ENCODE data around the gene ZNF862. TPM values are rescaled to one million over a fixed set of nuclear protein-coding genes. Genes with fewer than 3 reads are reported as not detected.
A peak's percentile ranks its signal among the peaks of the same experiment; 100 is the strongest.
"Not testable (repeated sequence)": the region's sequence is repeated elsewhere in the genome, so short reads cannot be mapped to it uniquely, and the experiment has no call there.

ZNF862 gene
- total RNA-seq, 1 donor from 2014 or later = 34.1 TPM

- ATAC-seq = peak; percentile 40
- peak; percentile 60 for DNase-seq (ENCODE audit: low spot score)
Observed at GRCh38 chr7:149885191-149886017, 47.2 kb downstream of the ZNF862 start.

DNA sequence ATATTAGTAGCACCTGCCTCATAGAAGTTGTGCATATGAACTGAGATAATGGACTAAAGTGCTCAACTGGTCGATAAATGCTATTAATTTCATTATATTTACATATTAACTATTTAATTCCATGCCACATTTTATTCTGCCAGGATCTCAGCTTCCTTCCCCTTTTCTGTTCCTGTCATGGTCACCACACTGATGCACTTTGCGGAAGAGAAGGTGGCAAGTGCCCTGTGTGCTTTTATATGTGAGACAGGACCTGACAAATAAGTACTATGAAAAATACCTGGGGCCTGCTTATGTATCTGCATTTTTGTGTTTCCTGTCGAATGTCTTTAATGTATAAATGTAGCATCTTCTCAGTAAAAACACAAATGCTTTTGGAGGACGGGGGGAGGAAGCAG lies 47.8 kb downstream of the ZNF862 start:
- DNase-seq (ENCODE audit: low spot score) (no peak), ATAC-seq (no peak)
- intact Hi-C loops (cut with DNase I) = no loop called here

More at GRCh38 chr7:149885191-149886017, 47.2 kb downstream of the ZNF862 start:
- intact Hi-C loops (cut with DNase I) = no loop called here

DNA sequence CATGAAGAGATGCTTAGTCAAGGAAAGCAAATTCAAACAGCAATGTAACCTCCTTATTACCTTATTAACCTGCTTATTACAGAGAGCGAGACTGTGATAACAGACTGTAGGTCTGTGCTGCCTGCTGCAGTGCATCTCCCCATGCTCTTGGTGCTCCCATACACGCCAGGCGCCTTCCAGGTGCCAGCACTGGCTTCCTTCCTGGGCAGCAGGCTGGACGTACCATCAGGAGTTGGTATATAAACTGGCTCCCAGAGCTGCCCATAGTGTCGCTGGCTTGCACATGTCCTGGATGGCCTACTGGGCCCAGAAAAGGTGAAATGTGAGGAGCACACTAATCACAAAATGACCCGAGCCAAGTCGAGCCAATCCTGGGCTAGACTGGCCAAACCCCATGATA lies 49.1 kb downstream of the ZNF862 start:
- no peak for ATAC-seq
- DNase-seq (ENCODE audit: low spot score) = no peak
- intact Hi-C loops (cut with DNase I) = no loop called here

DNA sequence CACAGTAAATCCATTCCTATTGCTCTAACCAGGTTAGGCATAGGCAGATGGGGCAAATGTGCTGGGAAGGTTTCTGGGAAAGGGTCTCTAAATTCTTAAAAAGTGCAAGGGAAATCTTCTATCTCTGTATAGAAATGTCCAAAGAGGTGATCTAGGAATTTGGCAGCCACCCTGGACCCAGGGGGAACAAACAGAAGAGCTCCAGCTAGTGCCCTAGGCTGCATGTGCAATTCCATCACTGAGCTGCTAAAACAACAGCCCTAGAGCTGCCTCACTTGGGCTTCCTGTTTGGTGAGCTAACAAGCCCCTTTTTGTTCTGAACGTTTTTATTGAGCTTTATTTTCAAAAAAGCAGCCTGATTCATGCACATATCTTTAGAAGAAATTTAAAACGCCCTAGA lies 52.5 kb downstream of the ZNF862 start:
- intact Hi-C loops (cut with DNase I); DNase-seq (ENCODE audit: low spot score): not testable (repeated sequence)

GRCh38 chr7:149894957-149895356 lies 56.8 kb downstream of the ZNF862 start:
- intact Hi-C loops (cut with DNase I); ATAC-seq; DNase-seq (ENCODE audit: low spot score): not testable (repeated sequence)

More for the DNA sequence above, 52.5 kb downstream of the ZNF862 start:
- not testable (repeated sequence) for ATAC-seq

DNA sequence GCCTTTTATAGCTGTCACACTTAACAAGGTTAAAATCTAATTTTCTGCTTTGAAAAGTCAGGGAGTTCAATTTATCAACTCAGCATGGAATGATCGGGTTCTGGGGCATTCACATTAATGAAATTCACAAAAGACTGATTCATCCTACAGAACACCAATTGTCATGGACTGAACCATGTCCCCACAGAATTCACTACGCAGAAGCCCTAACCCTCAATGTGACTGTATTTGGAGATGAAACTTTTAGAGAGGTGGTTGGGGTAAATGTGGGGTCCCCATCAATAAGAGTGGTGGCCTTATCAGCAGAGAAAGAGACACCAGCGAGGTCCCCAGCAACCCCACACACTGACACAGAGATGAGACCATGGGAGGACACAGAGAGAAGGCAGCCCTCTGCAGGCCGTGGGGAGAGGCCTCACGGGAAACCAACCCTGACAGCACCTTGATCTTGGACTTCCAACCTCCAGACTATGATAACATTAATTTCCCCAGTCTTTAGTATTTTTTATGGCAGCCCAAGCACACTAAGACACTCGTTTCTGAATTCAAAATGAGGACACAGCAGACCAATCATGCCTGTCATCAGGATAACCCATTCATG lies 69.7 kb downstream of the ZNF862 start:
- intact Hi-C loops (cut with DNase I); DNase-seq (ENCODE audit: low spot score); ATAC-seq: not testable (repeated sequence)

- intact Hi-C loops (cut with DNase I); ATAC-seq; DNase-seq (ENCODE audit: low spot score): not testable (repeated sequence)
Observed at GRCh38 chr7:149910219-149910618, 72.0 kb downstream of the ZNF862 start.

- ATAC-seq; DNase-seq (ENCODE audit: low spot score); intact Hi-C loops (cut with DNase I): not testable (repeated sequence)
Observed at GRCh38 chr7:149912126-149912525, 74.0 kb downstream of the ZNF862 start.

Other genes starting within 250 kb of the ZNF862 start
- gene ZNF467, start 64.8 kb upstream of the ZNF862 start, total RNA-seq = 10.1 TPM
- gene ATP6V0E2, start 35.6 kb downstream of the ZNF862 start, total RNA-seq = 34.8 TPM

Data from sciatic nerve (tissue), 2 donors.